Fibroblast of pulmonary artery (primary cell): ENCODE data around the gene RTP2.
"Not testable (repeated sequence)": the region's sequence is repeated elsewhere in the genome, so short reads cannot be mapped to it uniquely, and the experiment has no call there.

Experiments used
- DNase-seq: peaks from one replicate; pipeline ENCODE4 v3.0.0-alpha.2; 2010; ENCODE audit warnings: low read depth
- H3K4me3 ChIP-seq: replicated peaks from 2 replicates; pipeline ENCODE4 v1.5.1; 2011; ENCODE audit warnings: low read depth, mild to moderate bottlenecking, control low read depth, low read length, moderate library complexity
- CTCF ChIP-seq: IDR thresholded peaks from 2 replicates; pipeline ENCODE4 v1.5.1; 2011; ENCODE audit warnings: mild to moderate bottlenecking, control low read depth, low read length, inconsistent platforms; ENCODE audit errors: missing control alignments

RTP2 gene

GRCh38 chr3:187684444-187684843 is 17.9 kb downstream of the RTP2 start:
- no peak for DNase-seq
- H3K4me3 ChIP-seq: no peak overlapping the region
- no peak for TF ChIP-seq CTCF

DNA sequence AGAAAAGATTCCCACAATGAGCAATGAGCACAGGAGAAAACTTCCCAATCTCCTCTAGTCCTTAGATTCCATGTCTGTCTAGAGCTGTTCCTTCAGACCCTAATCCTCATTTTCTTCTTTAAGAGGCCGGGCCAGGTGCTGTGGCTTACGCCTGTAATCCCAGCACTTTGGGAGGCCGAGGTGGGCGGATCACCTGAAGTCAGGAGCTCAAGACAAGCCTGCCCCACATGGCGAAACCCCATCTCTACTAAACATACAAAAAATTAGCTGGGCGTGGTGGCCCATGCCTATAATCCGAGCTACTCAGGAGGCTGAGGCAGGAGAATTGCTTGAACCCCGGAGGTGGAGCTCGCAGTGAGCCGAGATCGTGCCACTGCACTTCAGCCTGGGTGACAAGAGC is 20.6 kb downstream of the RTP2 start:
- not testable (repeated sequence) for DNase-seq

DNA sequence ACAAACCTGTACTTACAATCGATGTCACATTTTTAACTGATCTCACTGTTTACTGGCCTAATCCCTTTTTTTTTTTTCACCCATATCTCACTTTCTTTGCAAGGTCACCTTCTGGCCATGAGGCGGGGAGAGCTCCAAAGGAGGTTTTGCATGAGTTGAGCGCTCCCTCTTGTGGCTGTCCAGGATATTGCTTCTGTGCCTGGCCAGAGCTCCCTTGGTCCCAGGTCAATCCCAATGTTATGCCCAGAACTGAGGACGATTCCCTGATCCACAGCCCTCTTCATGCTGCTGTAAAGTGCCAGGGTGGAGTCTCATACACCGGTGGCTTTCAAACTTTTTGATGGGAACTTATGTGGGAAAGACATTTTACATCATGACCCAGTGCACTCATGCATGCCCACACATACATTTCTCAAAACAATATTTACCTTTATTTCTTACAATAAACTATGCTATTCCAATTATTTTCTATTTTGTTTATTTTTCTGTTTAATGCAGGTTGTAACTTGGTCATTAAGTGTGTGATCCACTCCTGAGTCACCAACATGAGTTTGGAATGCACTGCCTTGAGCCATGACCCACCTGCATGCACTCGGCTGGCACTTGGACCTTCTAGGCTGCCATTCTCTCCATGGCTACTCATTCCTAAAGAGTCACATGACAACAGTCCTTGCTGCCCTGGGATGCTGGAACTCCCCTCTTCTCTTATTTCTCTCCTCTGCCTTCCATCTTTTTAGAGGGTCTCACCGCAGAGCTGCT is 22.5 kb downstream of the RTP2 start:
- DNase-seq: peak; percentile 79
- peak; percentile 99 for TF ChIP-seq CTCF
- H3K4me3 ChIP-seq: no peak overlapping the region

More for the DNA sequence above, 20.6 kb downstream of the RTP2 start:
- H3K4me3 ChIP-seq: not testable (repeated sequence)

- TF ChIP-seq CTCF: peak; percentile 78
- DNase-seq: peak; percentile 77
- H3K4me3 ChIP-seq: no peak overlapping the region
These were observed 23.6 kb downstream of the RTP2 start for GRCh38 chr3:187678726-187679268.

GRCh38 chr3:187677604-187678003 is 24.8 kb downstream of the RTP2 start:
- H3K4me3 ChIP-seq: no peak overlapping the region
- no peak for TF ChIP-seq CTCF
- no peak for DNase-seq

DNA sequence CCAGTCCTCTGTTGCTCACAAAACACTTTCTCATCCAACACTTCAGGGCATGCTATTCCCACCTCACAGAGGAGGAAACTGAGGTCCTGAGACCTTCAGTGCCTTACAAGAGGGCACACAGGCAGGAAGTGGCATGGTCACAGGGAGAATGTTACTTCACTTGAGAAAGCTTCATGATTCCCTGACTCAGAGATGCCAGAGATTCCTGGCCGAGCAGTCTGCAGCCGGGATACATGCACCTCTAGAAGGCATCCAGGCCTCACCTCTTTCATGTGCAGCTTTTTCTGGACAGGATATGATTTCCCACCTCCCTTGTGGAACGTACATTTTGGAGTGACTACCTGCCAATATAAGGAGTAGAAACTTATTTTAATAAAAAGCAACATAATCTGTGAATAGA is 29.3 kb downstream of the RTP2 start:
- no peak overlapping the region for H3K4me3 ChIP-seq
- no peak for DNase-seq
- no peak for TF ChIP-seq CTCF

- H3K4me3 ChIP-seq: no peak within 1 kb of the TSS
- no peak for TF ChIP-seq CTCF
- DNase-seq: peak; percentile 66
These were observed 32.5 kb downstream of the RTP2 start, which contains the start of gene SST for GRCh38 chr3:187669675-187670504. Gene SST (minus strand): TSS chr3:187670394. CDS start chr3:187670291, 103 bp downstream.
